ENCODE measurements around the gene EPS8L3.

DNA sequence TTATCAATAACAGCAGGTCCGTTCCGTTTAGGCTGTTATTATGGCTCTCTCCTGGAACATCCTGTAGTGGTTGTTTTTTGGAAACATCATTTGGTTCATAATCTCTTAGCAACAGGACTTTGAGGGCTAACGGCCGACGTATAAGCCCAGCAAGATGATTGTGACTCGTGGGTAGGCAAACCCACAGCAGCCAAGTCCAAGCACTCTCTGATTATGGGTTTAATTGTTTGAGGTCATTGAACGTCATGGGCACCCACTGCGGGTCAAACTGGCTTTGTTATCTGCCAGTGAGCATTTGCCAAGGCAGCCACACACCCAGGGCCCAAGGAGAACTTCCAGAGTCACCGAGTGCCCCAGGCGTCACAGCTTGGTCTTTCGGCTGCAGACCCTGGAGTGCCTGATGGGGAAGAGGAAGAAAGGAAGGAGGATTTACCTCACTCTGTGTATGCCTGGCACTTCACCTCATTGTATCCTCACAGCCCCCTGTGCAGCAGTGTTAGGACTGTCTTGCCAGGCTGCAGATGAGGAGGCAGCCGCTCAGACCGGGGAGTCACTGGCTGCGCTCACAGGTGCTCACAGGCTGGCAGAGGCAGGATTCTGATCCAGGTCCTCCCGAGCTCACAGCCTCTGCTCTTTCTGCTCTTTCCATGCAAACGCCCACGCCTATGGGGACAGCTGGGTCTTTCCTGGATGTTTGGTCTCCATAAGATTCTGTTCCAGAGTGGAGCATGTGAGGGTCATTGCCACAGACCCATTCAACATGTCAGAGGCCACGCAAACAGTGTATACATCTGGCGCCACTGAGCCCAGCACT is 30.8 kb upstream of the EPS8L3 start:
- TF ChIP-seq, protein P1, sequence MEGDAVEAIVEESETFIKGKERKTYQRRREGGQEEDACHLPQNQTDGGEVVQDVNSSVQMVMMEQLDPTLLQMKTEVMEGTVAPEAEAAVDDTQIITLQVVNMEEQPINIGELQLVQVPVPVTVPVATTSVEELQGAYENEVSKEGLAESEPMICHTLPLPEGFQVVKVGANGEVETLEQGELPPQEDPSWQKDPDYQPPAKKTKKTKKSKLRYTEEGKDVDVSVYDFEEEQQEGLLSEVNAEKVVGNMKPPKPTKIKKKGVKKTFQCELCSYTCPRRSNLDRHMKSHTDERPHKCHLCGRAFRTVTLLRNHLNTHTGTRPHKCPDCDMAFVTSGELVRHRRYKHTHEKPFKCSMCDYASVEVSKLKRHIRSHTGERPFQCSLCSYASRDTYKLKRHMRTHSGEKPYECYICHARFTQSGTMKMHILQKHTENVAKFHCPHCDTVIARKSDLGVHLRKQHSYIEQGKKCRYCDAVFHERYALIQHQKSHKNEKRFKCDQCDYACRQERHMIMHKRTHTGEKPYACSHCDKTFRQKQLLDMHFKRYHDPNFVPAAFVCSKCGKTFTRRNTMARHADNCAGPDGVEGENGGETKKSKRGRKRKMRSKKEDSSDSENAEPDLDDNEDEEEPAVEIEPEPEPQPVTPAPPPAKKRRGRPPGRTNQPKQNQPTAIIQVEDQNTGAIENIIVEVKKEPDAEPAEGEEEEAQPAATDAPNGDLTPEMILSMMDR (IDR thresholded peaks at IDR 0.05; ENCODE audit: low read depth, low read length, missing input control) = no peak
- TF ChIP-seq, protein P2, sequence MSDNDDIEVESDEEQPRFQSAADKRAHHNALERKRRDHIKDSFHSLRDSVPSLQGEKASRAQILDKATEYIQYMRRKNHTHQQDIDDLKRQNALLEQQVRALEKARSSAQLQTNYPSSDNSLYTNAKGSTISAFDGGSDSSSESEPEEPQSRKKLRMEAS (IDR thresholded peaks at IDR 0.05) = no peak
- no peak for TF ChIP-seq REST (IDR thresholded peaks at IDR 0.05)
- no peak for TF ChIP-seq JUND (IDR thresholded peaks at IDR 0.05)
- TF ChIP-seq RAD21 (IDR thresholded peaks at IDR 0.05) = no peak
- TF ChIP-seq NR2F2 (IDR thresholded peaks at IDR 0.05) = no peak
- TF ChIP-seq YY1 (IDR thresholded peaks at IDR 0.05) = no peak
- no peak for TF ChIP-seq FOXA1 (IDR thresholded peaks at IDR 0.05)
- TF ChIP-seq, protein P3, sequence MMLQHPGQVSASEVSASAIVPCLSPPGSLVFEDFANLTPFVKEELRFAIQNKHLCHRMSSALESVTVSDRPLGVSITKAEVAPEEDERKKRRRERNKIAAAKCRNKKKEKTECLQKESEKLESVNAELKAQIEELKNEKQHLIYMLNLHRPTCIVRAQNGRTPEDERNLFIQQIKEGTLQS (IDR thresholded peaks at IDR 0.05) = no peak
- TF ChIP-seq GABPA (IDR thresholded peaks at IDR 0.05 in 1 of 2, conservative IDR thresholded peaks at IDR 0.05 in 1 of 2) = no peak

Data from liver (tissue), 3 donors.